HG03565 (cell line): ENCODE data around the gene NLGN1.
"Not testable (repeated sequence)": the region's sequence is repeated elsewhere in the genome, so short reads cannot be mapped to it uniquely, and the experiment has no call there.

Source experiments
- ATAC-seq: cut with Tn5 transposase; IDR thresholded peaks from one replicate; pipeline ENCODE4 v1.9.1; 2021; ENCODE audit warnings: mild to moderate bottlenecking, moderate library complexity; ENCODE audit not compliant: unreplicated experiment

The NLGN1 gene

GRCh38 chr3:174204765-174205164 is 807.2 kb downstream of the NLGN1 start:
- ATAC-seq = no peak

GRCh38 chr3:174206607-174207192 is 809.2 kb downstream of the NLGN1 start:
- no peak for ATAC-seq

DNA sequence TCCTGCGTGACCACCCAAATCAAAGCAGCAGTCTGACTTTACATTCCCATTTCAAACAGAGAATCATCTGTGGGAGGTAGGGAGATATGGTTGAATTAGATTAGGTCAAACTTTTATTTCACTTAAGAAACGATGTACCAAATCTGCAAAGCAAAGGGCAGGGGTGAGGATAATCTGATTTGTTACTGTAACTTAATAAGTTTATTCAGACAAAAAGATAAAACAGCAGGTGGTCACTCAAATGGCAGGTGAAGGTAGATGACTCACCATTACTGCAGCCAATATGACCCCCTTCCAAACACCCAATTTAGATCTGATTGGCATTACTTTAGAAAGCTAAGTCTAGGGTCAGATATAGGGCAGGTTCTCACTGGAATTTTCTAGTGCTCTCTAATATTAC is 810.6 kb downstream of the NLGN1 start:
- no peak for ATAC-seq

DNA sequence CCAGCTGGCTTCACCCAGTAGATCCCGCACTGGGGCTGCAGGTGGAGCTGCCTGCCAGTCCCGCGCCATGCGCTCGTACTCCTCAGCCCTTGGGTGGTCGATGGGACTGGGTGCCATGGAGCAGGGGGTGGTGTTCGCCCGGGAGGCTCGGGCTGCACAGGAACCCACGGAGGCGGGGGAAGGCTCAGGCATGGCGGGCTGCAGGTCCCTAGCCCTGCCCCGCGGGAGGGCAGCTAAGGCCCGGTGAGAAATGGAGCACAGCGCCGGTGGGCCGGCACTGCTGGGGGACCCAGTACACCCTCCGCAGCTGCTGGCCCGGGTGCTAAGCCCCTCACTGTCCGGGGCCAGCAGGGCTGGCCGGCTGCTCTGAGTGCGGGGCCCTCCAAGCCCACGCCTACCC is 814.4 kb downstream of the NLGN1 start:
- not testable (repeated sequence) for ATAC-seq

DNA sequence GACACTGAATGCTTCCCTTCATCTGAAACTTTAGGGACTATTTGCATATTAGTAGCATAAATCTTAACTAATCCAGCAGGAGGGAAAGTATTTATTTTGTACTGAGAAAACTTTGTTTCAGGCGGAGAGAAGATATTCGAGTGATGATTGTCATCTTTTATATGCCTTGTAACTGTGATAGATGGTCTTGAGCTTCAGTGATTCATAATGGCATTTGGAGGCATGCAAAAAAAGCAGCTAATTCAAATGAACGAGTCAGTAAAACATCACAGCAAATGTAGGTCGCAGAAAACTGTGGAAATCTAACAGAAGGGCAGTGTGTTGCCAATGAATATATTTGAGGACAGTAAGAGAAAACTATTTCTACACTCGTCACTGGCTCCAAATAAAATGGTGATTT is 817.9 kb downstream of the NLGN1 start:
- ATAC-seq = no peak

- ATAC-seq = no peak
These were observed 818.5 kb downstream of the NLGN1 start for GRCh38 chr3:174216019-174216418.

- ATAC-seq = no peak
These were observed 819.6 kb downstream of the NLGN1 start for GRCh38 chr3:174216946-174217718.

DNA sequence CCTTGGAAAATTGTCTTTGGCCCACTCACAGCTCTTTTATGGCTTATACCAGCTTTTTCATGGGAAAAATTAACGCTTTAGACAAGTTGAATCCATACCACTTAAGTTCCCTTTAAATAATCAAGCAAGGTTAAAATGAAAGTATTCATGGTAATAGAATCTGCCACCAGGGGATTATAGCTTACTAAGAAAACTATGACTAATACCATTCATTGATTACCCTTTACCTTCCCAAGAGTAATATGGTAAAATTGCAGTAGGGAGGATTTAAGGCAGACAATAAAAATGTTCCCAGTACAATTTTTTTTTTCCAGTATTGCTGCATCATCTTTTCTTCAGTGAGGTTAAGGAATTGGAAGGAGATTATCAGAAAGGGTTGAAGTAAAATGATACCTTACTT is 820.5 kb downstream of the NLGN1 start:
- ATAC-seq = no peak

- no peak for ATAC-seq
These were observed 822.2 kb downstream of the NLGN1 start for GRCh38 chr3:174219738-174220137.

- no peak for ATAC-seq
These were observed 823.4 kb downstream of the NLGN1 start for GRCh38 chr3:174220775-174221554.

DNA sequence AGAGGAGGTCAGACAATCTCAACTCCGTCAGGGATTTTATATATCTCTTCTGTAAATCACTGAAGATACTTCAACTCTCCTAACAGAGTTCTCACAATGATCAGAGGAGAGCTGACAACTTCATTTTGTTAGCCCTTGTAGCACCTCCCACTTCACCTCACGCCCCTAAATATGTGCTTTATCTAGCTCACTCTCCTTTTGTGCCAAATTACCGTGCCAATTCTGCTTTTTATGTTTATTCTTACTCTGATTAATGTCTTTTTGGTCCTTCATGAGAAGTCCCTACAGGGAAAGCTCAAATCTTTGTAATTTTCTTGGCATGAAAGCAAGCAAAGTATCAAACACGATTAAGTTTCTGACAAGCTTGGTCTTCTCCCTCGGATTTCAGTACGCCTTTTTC is 825.5 kb downstream of the NLGN1 start:
- ATAC-seq = no peak

- no peak for ATAC-seq
These were observed 826.1 kb downstream of the NLGN1 start for GRCh38 chr3:174223626-174224025.

GRCh38 chr3:174229916-174230315 is 832.4 kb downstream of the NLGN1 start:
- no peak for ATAC-seq

- ATAC-seq = not testable (repeated sequence)
These were observed 834.6 kb downstream of the NLGN1 start for GRCh38 chr3:174232028-174232657.

DNA sequence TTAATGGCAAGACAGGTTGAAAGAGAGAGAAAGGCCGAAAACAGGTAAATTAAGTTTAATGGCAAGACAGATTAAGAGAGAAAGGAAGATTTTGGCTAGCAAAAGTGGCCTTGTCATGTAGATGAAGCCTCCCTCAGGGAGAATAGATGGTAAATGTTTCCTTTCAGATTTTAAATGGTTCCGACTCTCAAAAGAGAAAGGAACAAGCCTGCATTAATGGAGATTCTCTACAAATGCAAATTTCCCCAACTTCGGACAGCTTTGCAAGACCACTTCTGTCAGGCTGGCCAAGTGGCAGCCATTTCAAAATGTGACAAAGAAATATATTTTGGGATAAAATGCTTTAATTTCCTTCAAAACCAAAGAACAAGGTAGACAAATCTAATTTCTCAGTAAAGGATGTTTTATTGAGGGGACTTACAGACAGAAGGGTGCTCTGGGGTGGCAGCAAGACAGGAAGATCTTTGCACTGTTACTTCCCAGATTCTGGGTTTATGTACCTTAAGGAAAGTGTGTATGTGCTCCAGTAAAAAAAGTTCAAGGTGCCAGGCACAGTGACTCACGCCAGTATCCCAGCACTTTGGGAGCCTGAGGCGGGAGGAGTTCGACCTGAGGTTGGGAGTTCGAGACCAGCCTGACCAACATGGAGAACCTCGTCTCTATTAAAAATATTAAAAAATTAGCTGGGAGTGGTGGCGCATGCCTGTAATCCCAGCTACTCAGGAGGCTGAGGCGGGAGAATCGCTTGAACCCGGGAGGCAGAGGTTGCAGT is 835.3 kb downstream of the NLGN1 start:
- no peak for ATAC-seq

DNA sequence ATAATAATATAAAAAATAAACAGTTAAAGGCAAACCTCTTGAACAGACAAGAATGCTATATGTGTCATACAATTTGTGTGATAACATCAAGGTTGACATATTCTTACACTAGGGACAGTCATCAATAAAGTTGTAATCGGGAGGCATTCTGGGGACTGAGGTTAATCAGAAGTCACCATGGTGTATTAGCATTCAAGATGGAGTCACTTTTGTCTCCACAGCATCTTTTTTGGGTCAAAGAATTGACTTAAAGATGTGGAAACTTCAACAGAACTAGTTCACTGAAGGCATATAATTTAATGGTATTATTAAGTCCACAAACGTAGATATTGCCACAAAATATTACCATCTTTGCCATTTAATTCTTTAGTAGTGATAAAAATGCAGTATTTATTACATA is 836.0 kb downstream of the NLGN1 start:
- no peak for ATAC-seq

DNA sequence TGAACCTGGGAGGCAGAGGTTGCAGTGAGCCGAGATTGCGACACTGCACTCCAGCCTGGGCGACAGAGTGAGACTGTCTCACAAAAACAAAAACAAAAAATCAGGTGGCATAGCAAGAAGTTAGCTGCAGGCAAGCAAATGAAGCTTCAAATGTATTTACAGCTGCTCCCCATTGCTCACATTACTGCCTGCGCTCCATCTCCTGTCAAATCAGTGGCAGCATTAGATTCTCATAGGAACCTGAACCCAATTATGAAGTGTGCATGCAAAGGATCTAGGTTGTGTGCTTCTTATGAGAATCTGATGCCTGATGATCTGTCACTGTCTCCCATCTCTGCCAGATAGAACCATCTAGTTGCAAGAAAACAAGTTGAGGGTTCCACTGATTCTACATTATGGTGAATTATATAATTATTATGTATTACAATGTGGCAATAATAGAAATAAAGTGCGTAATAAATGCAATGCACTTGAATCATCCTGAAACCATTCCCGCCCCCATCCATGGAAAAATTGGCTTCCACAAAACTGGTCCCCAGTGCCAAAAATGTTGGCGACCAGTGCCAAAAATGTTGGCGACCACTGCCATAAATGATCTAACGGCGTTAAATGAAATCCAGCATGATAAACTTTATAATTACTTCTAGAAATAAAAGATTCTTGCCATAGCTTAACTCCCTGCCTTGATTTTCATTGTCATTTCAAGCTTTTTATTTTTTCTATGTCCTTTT is 844.9 kb downstream of the NLGN1 start:
- no peak for ATAC-seq

DNA sequence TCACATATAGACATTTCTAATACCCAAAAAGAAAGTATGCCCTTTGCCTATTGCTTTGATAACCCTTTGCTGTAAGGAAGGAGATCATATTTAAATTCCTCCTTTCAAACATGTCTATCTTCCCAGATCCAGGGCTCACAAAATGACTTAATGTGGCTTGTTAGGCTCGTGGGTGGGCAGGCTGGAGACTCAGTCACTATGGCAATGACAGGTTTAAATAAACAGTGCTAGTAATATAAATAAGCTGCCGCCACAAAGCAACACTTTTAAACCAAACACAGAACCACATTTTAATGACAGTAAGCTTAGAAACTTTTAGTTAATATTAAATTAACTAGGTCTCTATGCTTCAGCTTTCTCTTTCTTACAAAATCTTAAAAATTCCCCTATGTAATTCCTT is 845.6 kb downstream of the NLGN1 start:
- no peak for ATAC-seq

DNA sequence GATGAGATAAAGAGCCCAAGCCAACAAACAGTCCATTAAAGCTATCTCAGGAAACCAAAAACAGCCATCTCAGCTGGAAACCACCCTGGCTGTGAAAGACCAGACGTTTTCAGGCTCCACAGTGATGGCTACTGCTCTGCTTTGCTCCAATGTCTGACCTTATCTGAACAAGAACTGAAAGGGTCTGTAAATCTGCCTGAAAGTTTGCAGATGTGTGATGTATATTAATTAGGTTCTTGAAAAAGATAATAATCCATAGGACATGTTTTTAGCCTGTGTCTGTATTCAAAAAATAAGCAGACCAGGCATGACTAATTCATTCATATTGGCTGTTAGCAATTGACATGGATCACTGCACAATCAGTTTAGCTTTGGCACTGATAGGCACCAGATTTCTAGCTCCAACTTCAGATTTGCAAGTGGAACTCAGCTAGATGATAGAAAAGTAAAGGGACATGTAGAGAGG is 850.2 kb downstream of the NLGN1 start:
- no peak for ATAC-seq

- no peak for ATAC-seq
These were observed 854.1 kb downstream of the NLGN1 start for GRCh38 chr3:174251681-174252080.
